Body of pancreas (tissue), 4 donors: Measurements from ENCODE around the gene CCDC57. TPM values are rescaled to one million over a fixed set of nuclear protein-coding genes. Genes with fewer than 3 reads are reported as not detected.

Experiments
- ATAC-seq: fragments of 150-250 bp; one replicate; pipeline ENCODE4 v1.9.1; 2016
- DNase-seq, 4 donors: peaks; one replicate each; pipeline ENCODE4 v3.0.0-alpha.2; 2019
- H3K27ac ChIP-seq, 4 donors: fragments of 200-600 bp; sonication (generic); 1 replicate in 3 of 4; 2 replicates in 1 of 4; pipeline versions ENCODE4 v1.5.1 to v1.6.1; 2016 to 2019; ENCODE audit warnings: mild to moderate bottlenecking in 1 of 4, mixed read lengths in 1 of 4, moderate library complexity in 1 of 4
- H3K27me3 ChIP-seq, 2 donors: fragments of 200-600 bp; sonication (generic); one replicate each; pipeline ENCODE4 v1.6.0; 2016; ENCODE audit warnings: mild to moderate bottlenecking in 1 of 2
- H3K36me3 ChIP-seq, 2 donors: fragments of 200-600 bp; sonication (generic); replicated peaks in 1 of 2; 2 replicates each; pipeline ENCODE4 v1.5.1; 2016; ENCODE audit warnings: low read depth in 2 of 2; ENCODE audit not compliant: insufficient read depth in 1 of 2
- H3K4me1 ChIP-seq: fragments of 200-600 bp; sonication (generic); one replicate; pipeline ENCODE4 v1.6.0; 2016
- H3K4me3 ChIP-seq, 2 donors: fragments of 200-600 bp; sonication (generic); 1 replicate in 1 of 2; 2 replicates in 1 of 2; pipeline ENCODE4 v1.5.1; 2016 to 2019
- H3K9me3 ChIP-seq, 3 donors: fragments of 200-600 bp; sonication (generic); 1 replicate in 2 of 3; 2 replicates in 1 of 3; pipeline ENCODE4 v1.5.1; 2016
- CTCF ChIP-seq, 7 experiments: fragments of 450-650 bp in 4 of 7; fragments of 200-600 bp in 3 of 7; sonication (generic) in 3 of 7; IDR thresholded peaks; one replicate each; pipeline ENCODE4 v1.5.1; 2016 to 2019; ENCODE audit warnings: antibody characterized with exemption in 7 of 7
- POLR2A ChIP-seq, 3 donors: fragments of 450-650 bp; IDR thresholded peaks; one replicate each; pipeline ENCODE4 v1.6.1; 2016; ENCODE audit warnings: antibody characterized with exemption in 3 of 3, mild to moderate bottlenecking in 2 of 3
- WGBS, 2 donors: methylation state at CpG; one replicate each; pipeline ENCODE4 v1.1.5; 2017; 5-methylcytosine and 5-hydroxymethylcytosine counted together
- intact Hi-C: fragments of 100-400 bp; cut with DNase I; formaldehyde crosslinking; loops from one replicate; pipeline ENCODE4 v1.15.1; 2023
- total RNA-seq, 2 donors: library from RNA; depleted of rRNA; stranded (reverse); fragments of >200 nt; gene quantifications; one replicate each; pipeline ENCODE4 v1.1.0, GENCODE V29; 2016

Gene CCDC57
- total RNA-seq, 2 donors from 2014 or later: 24.1 to 60.3 TPM

GRCh38 chr17:82083009-82083408, 129.6 kb downstream of the CCDC57 start:
- H3K36me3 ChIP-seq: peaks cover 12 to 46% of the 10 kb centered on the region in 2 donors
- H3K27me3 ChIP-seq: no peaks in the 10 kb centered on the region
- ATAC-seq (no peak), DNase-seq (no peak)
- H3K4me1 ChIP-seq: no peaks in the 10 kb centered on the region
- TF ChIP-seq CTCF (IDR thresholded peaks at IDR 0.05) (no peak), POLR2A (IDR thresholded peaks at IDR 0.05) (no peak)
- intact Hi-C loops: no loop called here
- H3K4me3 ChIP-seq: no peak overlapping the region
- WGBS, 2 donors: 80 to 95% methylated on average over 3 to 24 of the region's 24 CpGs
- no peaks in the 10 kb centered on the region for H3K9me3 ChIP-seq
- H3K27ac ChIP-seq: no peak overlapping the region

- H3K36me3 ChIP-seq: peaks cover 12 to 41% of the 10 kb centered on the region in 2 donors
- H3K4me1 ChIP-seq: no peaks in the 10 kb centered on the region
- no peak overlapping the region for H3K4me3 ChIP-seq
- no peak overlapping the region for H3K27ac ChIP-seq
- 92% methylated on average over 17 of the region's 19 CpGs; no CpG with 5 or more reads in 1 of the 2 donors for WGBS, 2 donors
- DNase-seq: no peak
- intact Hi-C loops: no loop called here
- TF ChIP-seq POLR2A (IDR thresholded peaks at IDR 0.05) (no peak), CTCF (IDR thresholded peaks at IDR 0.05) (no peak)
- no peaks in the 10 kb centered on the region for H3K9me3 ChIP-seq
- H3K27me3 ChIP-seq: no peaks in the 10 kb centered on the region
- no peak for ATAC-seq
These were observed 130.2 kb downstream of the CCDC57 start for GRCh38 chr17:82082456-82082855.

- Histone ChIP-seq H3K9me3 (no peaks in the 10 kb centered on the region), H3K4me1 (no peaks in the 10 kb centered on the region), H3K27ac (no peak overlapping the region), H3K36me3 (peaks cover 12 to 36% of the 10 kb centered on the region in 2 donors), H3K4me3 (no peak overlapping the region), H3K27me3 (no peaks in the 10 kb centered on the region)
- WGBS, 2 donors: 86% methylated on average over 21 of the region's 22 CpGs; no CpG with 5 or more reads in 1 of the 2 donors
- intact Hi-C loops: no loop called here
- DNase-seq (no peak), ATAC-seq (no peak)
- TF ChIP-seq CTCF (IDR thresholded peaks at IDR 0.05) (no peak), POLR2A (IDR thresholded peaks at IDR 0.05) (no peak)
These were observed 130.7 kb downstream of the CCDC57 start for GRCh38 chr17:82081966-82082365.

GRCh38 chr17:82081546-82081945, 131.1 kb downstream of the CCDC57 start:
- WGBS, 2 donors: 94% methylated on average over 11 of the region's 20 CpGs; no CpG with 5 or more reads in 1 of the 2 donors
- ATAC-seq: no peak
- H3K4me3 ChIP-seq: no peak overlapping the region
- no peaks in the 10 kb centered on the region for H3K9me3 ChIP-seq
- intact Hi-C loops: no loop called here
- TF ChIP-seq CTCF (IDR thresholded peaks at IDR 0.05) (no peak), POLR2A (IDR thresholded peaks at IDR 0.05) (no peak)
- peaks cover 12 to 32% of the 10 kb centered on the region in 2 donors for H3K36me3 ChIP-seq
- no peaks in the 10 kb centered on the region for H3K27me3 ChIP-seq
- DNase-seq: no peak
- H3K4me1 ChIP-seq: no peaks in the 10 kb centered on the region
- H3K27ac ChIP-seq: no peak overlapping the region

GRCh38 chr17:82080789-82081464, 131.7 kb downstream of the CCDC57 start:
- intact Hi-C loops: no loop called here
- H3K36me3 ChIP-seq: peaks cover 12 to 30% of the 10 kb centered on the region in 2 donors

More at GRCh38 chr17:82080789-82081464, 131.7 kb downstream of the CCDC57 start:
- ATAC-seq: no peak
- H3K4me1 ChIP-seq: no peaks in the 10 kb centered on the region
- H3K27ac ChIP-seq: no peak overlapping the region
- no peak overlapping the region for H3K4me3 ChIP-seq
- H3K27me3 ChIP-seq: no peaks in the 10 kb centered on the region
- 95 to 96% methylated on average over 18 to 25 of the region's 44 CpGs for WGBS, 2 donors
- no peak for DNase-seq
- no peak for TF ChIP-seq POLR2A (IDR thresholded peaks at IDR 0.05)
- no peak for TF ChIP-seq CTCF (IDR thresholded peaks at IDR 0.05)
- H3K9me3 ChIP-seq: no peaks in the 10 kb centered on the region
